Aorta (tissue), 5 donors: ENCODE data around the gene LOXHD1. TPM values are rescaled to one million over a fixed set of nuclear protein-coding genes. Genes with fewer than 3 reads are reported as not detected.

Source experiments
- ATAC-seq: fragments of 200-7000 bp; cut with Tn5 transposase; one replicate; pipeline ENCODE4 v1.9.1; 2022; ENCODE audit warnings: moderate library complexity; ENCODE audit not compliant: low FRiP score
- DNase-seq, 2 donors: peaks; one replicate each; pipeline ENCODE4 v3.0.0-alpha.2; 2020
- H3K27ac ChIP-seq, 2 donors: one replicate each; pipeline ENCODE4 v1.5.1; 2013; ENCODE audit warnings: low read length in 2 of 2, mild to moderate bottlenecking in 2 of 2, moderate library complexity in 2 of 2, control low read depth in 1 of 2, inconsistent platforms in 1 of 2, low read depth in 1 of 2
- H3K27me3 ChIP-seq, 2 donors: one replicate each; pipeline ENCODE4 v1.6.1; 2013; ENCODE audit warnings: control low read depth in 1 of 2, low read length in 1 of 2, mild to moderate bottlenecking in 1 of 2, moderate library complexity in 1 of 2; ENCODE audit not compliant: insufficient read depth in 2 of 2, control insufficient read depth in 1 of 2
- H3K36me3 ChIP-seq, 2 donors: one replicate each; pipeline ENCODE4 v1.6.1; 2013; ENCODE audit warnings: control low read depth in 1 of 2, low read length in 1 of 2, mild to moderate bottlenecking in 1 of 2; ENCODE audit not compliant: insufficient read depth in 2 of 2, control insufficient read depth in 1 of 2
- H3K4me1 ChIP-seq, 2 donors: one replicate each; pipeline ENCODE4 v1.6.1; 2013; ENCODE audit warnings: low read length in 2 of 2, control low read depth in 1 of 2, mild to moderate bottlenecking in 1 of 2, moderate library complexity in 1 of 2; ENCODE audit not compliant: insufficient read depth in 2 of 2, control insufficient read depth in 1 of 2
- H3K4me3 ChIP-seq, 2 donors: one replicate each; pipeline ENCODE4 v1.5.1; 2013; ENCODE audit warnings: low read length in 2 of 2, control low read depth in 1 of 2, mild to moderate bottlenecking in 1 of 2
- H3K9me3 ChIP-seq: one replicate; pipeline ENCODE4 v1.6.1; 2013; ENCODE audit warnings: mild to moderate bottlenecking, low read length; ENCODE audit not compliant: control insufficient read depth
- whole genome bisulfite sequencing, 2 donors: extraction: QIAGEN DNeasy Blood & Tissue Kit; methylation state at CpG; one replicate each; pipeline ENCODE4 v1.1.7; 2013; 5-methylcytosine and 5-hydroxymethylcytosine counted together
- intact Hi-C, 2 donors: fragments of 100-400 bp; cut with DNase I; formaldehyde crosslinking; loops; one replicate each; pipeline versions ENCODE4 v1.14.2 to v1.15.0; 2022
- polyA plus RNA-seq, 2 donors: library from polyadenylated mRNA; stranded (reverse); fragments of 200-250 nt; gene quantifications; one replicate each; pipeline ENCODE4 v1.2.3, GENCODE V29; 2013
- total RNA-seq, 2 donors: library from RNA; stranded (reverse); fragmentation: NEBNext Ultra II Directional; extraction: Animal tissue kit (Norgen Biotek cat#: 25700); gene quantifications; one replicate each; pipeline ENCODE4 v1.2.1, GENCODE V29; 2021
- donor health status: healthy with polysubstance abuse.
- donor health status: Bipolar disorder and iron deficiency.
- donor health status: DM: no; HTN: no; CAD: no.
- donor health status: DM: no; HTN: no; CAD: no.
- donor health status: DM: yes; HTN: yes; CAD: no.

LOXHD1 gene
- total and polyA plus RNA-seq, 4 donors, result 0.16 to 1.0 TPM; not detected in 2

DNA sequence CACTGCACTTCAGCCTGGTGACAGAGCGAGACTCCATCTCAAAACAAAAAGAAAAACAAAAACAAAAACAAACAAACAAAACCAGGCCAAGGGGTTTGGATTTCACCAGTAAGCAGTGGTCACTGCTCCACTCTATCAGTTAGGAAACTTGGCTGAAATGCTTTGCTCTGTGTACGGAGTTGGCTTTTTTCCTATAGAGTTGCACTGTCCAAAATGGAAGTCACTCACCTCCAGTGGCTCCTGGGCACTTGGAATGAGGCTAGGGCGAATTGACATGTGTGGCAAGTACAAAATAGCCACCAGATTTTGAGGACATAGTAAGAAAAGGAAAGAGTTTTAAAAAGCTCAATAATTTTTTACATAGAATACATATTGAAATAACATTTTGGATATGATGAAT lies 228.7 kb downstream of the LOXHD1 start:
- H3K4me1 ChIP-seq, result no peaks in the 10 kb centered on the region
- H3K9me3 ChIP-seq, result no peaks in the 10 kb centered on the region
- no peak for ATAC-seq
- H3K27ac ChIP-seq, result no peak overlapping the region
- no peaks in the 10 kb centered on the region for H3K27me3 ChIP-seq
- no peak overlapping the region for H3K4me3 ChIP-seq
- intact Hi-C loops, result no loop called here
- no peak for DNase-seq
- no peaks in the 10 kb centered on the region for H3K36me3 ChIP-seq
- WGBS, 2 donors, result 67 to 77% methylated on average over 3 of the region's 3 CpGs

DNA sequence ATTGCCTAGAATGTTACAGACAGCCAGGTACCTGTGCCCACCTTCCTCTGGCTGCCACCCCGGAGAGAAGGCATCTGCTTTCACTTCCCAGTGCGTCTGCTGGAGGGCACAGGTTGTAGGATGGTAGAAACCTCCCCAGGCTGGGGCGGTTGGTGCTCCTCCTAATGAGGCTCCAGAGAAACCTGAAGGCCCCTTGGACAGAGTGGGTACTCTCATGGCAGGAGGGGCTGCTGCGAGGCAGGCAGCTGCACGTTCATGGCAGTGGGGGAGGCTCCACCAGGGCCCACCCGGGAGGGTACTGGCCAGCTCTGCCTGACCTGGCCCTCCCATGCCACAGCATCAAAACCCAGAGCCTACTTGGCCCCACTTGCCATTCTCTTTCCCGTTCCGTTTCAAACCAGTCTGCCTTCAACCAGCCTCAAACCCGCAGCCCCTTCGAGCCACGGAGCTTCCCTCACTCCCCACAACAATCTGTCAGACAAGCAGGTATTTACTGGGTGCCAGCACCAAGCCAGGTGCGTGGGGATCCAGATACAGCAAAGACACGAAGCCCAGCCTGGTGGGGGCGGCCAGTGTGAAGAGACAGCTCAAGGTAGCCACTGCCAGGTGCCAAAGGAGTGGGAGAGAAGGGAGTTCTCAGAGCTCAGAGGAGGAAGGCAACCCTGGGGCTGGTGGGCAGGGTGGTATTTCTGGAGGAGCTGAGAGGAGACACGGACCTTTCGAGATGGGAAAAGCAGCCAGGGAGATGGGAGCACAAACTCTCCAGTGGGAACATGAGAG lies 229.6 kb downstream of the LOXHD1 start:
- H3K4me1 ChIP-seq, result no peaks in the 10 kb centered on the region
- H3K27ac ChIP-seq, result no peak overlapping the region
- WGBS, 2 donors, result 85 to 88% methylated on average over 16 of the region's 16 CpGs
- H3K4me3 ChIP-seq, result no peak overlapping the region
- no peaks in the 10 kb centered on the region for H3K27me3 ChIP-seq
- H3K36me3 ChIP-seq, result no peaks in the 10 kb centered on the region
- ATAC-seq, result no peak
- intact Hi-C loops, result no loop called here
- no peaks in the 10 kb centered on the region for H3K9me3 ChIP-seq
- no peak for DNase-seq

Other genes with a start within 250 kb of the LOXHD1 start
- gene ST8SIA5, start 99.8 kb upstream of the LOXHD1 start, total RNA-seq, result under 1 TPM; 0.29 to 0.42 TPM
- under 1 TPM in 1 of 2 donors, not detected in 1; 0.08 TPM for gene ST8SIA5, start 99.8 kb upstream of the LOXHD1 start, polyA plus RNA-seq